GM12891 (cell line): ENCODE results near the gene ETFB.

Source experiments
- DNase-seq: peaks from one replicate; pipeline ENCODE4 v3.0.0; 2011; ENCODE audit warnings: low spot score; ENCODE audit not compliant: insufficient read length
- FAIRE-seq: peaks from 2 replicates; lab custom pipeline; 2011; peaks lifted over from hg19 to GRCh38; lab: Jason Lieb, UNC
- PAX5 ChIP-seq: IDR thresholded peaks from 2 replicates; pipeline ENCODE4 v1.6.1; 2011; ENCODE audit warnings: low read length, moderate library complexity, mild to moderate bottlenecking; ENCODE audit not compliant: insufficient read depth, severe bottlenecking
- POLR2A ChIP-seq: IDR thresholded peaks from 2 replicates; pipeline ENCODE4 v1.6.1; 2011; ENCODE audit warnings: low read depth, low read length, control low read depth
- POLR2AphosphoS5 ChIP-seq: IDR thresholded peaks from 2 replicates; pipeline ENCODE4 v1.6.1; 2011; ENCODE audit warnings: low read depth, low read length, control low read depth
- POU2F2 ChIP-seq: IDR thresholded peaks from 2 replicates; pipeline ENCODE4 v1.6.1; 2011; ENCODE audit warnings: low read depth, mild to moderate bottlenecking, control low read depth, low read length, moderate library complexity
- SPI1 ChIP-seq: IDR thresholded peaks from 2 replicates; pipeline ENCODE4 v1.6.1; 2011; ENCODE audit warnings: low read depth, low read length, control low read depth
- TAF1 ChIP-seq: IDR thresholded peaks from 2 replicates; pipeline ENCODE4 v1.6.1; 2011; ENCODE audit warnings: low read depth, low read length, control low read depth

Gene ETFB

DNA sequence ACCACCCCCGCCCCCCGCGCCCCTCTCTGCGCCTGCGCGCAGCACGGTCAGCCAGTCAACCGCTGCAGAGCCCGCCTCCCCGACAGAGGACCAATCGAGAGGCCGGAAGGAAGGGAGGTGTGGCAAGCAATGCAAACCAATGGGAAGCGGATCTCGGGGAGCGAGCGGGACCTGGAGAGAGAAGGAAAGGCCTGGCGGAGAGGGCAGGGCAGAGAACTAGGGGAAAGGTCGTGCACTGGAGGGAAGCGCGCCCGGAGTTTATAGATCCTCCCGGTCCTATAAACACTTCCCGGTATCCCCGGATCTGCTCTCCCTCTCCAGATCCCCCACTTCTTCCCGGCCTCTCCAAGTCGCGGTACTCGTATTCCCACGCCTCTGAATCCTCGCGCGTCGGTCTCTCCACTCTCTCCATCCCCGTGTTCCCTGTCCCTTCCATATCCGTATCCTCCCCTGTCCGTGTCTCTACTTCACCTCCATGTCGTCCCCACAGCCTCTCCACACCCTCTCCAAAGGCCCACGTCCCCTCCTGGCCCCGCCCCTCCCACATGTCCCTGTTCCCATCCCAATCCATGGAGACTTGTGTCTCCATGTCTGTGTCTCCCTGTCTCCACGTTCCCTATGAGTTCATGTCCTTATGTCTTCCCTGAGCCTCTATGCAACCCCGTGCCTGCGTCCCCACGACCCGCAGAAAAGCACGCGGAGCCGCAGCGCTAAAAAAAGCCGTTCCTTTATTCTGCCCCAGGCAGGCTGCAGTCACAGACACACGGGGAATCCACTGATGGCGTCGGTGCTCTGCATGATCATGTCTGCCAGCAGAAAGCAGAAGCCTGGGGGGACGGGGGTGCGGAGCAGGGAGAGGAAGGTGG lies 434 bp upstream of the ETFB start:
- FAIRE-seq (peak; percentile 85), DNase-seq (peak; percentile 96)
- no peak for TF ChIP-seq PAX5
- peak; percentile 57; the same call in 1 of the 2 replicates for TF ChIP-seq TAF1
- peak; percentile 66; the same call in 1 of the 2 replicates for TF ChIP-seq POU2F2
- TF ChIP-seq SPI1 = peak; percentile 10; the same call in 1 of the 2 replicates
- peak; percentile 80 for TF ChIP-seq POLR2A
- TF ChIP-seq POLR2AphosphoS5 = peak; percentile 64

DNA sequence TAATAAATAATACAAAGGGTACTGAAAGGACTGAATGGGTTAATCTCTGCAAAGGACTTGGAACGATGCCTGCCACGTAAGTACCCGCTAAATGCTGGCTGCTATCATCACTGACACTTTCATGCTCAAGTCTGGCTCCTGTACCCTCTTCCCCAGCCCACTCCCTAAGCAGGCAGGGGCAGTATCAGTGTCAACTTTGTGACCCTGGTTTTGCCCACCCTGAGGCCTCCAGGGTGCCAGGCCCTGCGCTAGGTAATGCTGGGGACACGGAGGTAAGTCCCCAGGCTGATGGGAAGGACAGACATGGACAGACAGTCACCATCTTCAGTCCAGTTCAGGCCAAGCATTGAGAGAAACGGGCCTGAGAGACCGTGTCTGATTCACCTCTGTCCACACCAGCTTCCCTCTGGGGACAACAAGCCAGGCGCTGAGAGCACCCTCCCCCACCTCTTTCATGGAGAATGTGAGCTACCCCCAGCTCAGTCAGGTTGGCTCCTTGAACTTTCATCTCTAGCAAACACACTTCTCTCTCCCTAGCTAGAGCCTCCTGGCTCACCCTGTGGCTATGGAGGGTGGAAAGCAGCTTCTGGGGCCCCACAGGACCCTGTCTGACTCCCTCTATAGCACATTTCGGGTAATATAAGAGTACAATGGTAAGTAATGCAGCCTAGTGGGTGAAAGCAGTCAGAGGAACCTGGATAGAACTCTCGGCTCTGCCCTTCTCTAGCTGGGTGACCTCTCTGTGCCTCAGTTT lies 800 bp downstream of the ETFB start:
- FAIRE-seq (peak; percentile 23), DNase-seq (no peak)
- TF ChIP-seq SPI1 (no peak), TAF1 (no peak), PAX5 (no peak), POU2F2 (no peak)

DNA sequence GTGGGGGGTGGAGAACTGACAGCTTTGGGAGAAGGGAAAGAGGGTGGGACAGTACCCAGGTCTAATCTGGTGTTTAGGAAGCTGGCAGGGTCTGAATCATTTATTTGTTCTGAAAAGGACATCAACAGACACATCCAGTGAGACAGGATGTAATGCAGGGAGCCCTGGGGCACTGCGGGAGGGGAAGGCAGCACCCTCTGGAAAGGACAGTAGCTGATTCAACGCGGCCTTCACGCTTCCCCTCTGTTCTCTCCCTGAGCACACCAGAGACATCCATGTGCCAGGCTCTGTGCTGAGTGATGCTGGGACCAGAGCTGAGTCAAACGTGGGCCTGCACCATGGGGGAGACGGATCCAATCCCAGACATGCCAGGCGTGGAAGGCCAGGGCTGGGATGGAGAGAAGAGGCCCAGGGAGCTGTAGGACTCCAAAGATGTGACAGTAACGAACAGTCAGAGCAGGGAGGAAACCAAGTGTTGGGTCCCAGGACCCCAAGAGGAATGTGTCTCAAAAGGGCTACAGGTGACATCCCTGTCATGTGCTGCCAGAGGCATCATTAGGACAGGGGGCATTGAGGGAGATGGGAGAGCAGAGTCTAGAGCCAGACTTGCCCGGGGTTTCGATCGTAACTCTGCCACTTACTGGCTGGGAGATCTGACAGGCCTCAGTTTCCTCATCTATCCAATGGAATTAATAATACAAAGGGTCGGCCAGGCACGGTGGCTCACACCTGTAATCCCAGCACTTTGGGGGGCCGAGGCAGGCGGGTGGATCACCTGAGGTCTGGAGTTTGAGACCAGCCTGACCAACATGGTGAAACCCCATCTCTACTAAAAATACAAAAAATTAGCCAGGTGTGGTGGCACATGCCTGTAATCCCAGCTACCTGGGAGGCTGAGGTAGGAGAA lies 1.7 kb downstream of the ETFB start:
- DNase-seq (no peak), FAIRE-seq (no peak)
- TF ChIP-seq POLR2AphosphoS5 = no peak
- no peak for TF ChIP-seq POLR2A

DNA sequence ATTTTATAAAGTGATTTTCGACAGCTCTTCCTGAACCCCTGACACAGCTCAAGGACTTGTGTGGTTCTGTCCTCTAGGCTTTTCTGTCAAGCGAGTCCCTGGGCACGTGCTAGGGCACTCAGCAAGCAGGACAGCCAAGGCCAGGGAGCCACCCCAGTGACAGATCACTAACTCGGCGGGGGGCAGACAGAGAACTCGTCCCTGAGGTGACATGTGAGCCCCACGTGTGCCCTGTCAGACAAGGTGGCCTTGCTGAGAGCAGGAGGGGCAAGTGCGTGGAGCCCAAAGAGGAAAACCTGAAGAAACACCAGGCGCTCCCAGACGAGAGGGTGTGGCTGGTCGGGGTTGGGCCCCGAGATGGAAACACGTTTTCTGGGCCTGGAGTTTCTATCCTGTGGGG lies 4.9 kb downstream of the ETFB start:
- DNase-seq = no peak
- TF ChIP-seq SPI1 (no peak), POU2F2 (no peak), POLR2AphosphoS5 (no peak), POLR2A (no peak), PAX5 (no peak), TAF1 (no peak)
- FAIRE-seq = no peak

DNA sequence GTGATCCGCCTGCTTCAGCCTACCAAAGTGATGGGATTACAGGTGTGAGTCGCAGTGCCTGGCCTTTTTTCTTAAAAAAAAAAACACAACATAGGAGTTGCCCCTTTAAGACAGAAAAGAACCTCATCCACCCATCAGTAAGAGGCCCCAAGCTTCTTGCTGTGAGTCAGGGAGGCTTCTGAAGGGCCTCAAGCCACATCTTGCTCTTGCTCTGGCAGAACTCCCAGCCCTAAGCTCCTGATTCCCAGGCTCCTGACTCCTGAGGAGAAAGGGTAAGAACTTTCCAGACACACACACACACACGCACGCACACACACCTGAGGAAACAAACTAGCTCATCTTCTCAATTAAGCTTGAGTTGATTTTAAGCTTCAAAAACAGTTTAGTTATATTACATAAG lies 6.9 kb downstream of the ETFB start:
- TF ChIP-seq POLR2A (no peak), TAF1 (no peak), PAX5 (no peak), POU2F2 (no peak), POLR2AphosphoS5 (no peak), SPI1 (no peak)
- DNase-seq (no peak), FAIRE-seq (no peak)

DNA sequence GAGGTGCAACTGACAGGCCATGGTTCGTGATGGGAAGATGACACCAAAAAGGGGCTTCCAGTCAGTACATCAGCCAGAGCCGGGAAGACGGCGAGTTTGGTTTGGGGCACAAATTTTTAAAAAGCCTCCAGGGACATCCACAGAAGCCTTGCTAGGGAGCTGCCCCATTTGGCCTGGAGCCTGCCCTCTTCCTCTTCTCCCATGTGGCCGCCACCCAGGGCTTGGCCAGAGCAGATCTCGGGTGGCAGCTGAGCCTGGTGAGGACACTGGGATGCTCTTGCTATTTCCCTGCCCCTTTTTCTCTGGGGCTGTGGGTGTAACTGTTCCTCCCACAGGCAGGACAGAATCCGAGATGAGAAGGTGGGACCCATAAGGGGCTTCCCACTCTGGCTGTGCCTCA lies 8.2 kb downstream of the ETFB start:
- TF ChIP-seq POLR2AphosphoS5 = no peak
- no peak for TF ChIP-seq TAF1
- TF ChIP-seq POU2F2 = no peak
- no peak for TF ChIP-seq PAX5
- TF ChIP-seq POLR2A = no peak
- TF ChIP-seq SPI1 = no peak
- FAIRE-seq = no peak
- DNase-seq = no peak

DNA sequence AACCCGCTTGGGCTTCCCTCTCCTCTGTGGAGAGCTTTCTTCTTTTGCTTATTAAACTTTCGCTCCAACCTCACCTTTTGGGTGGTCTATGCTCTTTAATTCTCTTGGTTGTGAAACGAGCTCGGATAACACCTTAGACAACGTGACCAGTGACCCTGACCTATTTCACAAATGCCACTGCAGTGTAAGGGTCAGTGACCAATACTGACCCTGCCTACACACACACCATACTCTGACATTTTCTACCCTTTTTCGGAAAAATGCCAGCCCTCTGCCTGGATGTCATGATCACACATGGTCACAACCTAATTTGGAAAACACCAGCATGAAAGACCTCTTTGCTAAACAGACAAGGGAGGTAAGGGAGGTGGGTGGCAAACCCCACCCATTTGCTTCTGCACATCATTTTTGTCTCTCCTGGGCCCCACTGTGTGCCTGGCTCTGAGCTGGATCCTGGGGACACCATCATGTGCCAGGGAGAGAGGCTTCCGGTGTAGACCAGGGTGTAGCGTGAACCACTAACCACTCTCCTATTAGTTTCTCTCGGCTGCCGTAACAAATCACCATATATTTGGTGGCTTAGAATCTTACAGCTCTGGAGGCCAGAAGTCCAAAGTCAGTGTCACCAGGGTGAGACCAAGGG lies 9.9 kb downstream of the ETFB start:
- no peak for FAIRE-seq
- no peak for TF ChIP-seq TAF1
- TF ChIP-seq SPI1 = no peak
- TF ChIP-seq POLR2A = no peak
- TF ChIP-seq POU2F2 = no peak
- no peak for TF ChIP-seq PAX5
- TF ChIP-seq POLR2AphosphoS5 = no peak

DNA sequence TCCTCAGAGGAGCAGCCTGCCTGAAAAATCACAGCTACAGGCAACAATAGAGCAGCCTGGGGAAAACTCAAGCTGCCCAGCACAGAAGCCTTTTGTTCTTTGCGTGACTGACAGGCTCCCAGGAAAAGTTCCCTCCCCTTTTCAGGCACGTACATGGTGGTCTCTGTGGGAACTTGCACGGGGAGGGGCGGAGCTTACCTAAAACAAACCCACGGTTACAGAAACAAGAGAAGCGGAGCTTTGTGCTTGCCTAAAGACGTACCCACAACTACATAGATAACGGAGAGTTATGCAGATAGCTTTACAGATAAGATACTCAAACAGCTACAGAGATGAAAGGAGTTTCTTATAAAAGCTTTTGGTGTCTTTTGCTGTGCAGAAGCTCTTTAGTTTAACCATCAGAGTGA lies 11.4 kb downstream of the ETFB start:
- no peak for DNase-seq
- no peak for TF ChIP-seq POLR2AphosphoS5
- no peak for TF ChIP-seq PAX5
- no peak for TF ChIP-seq POU2F2
- TF ChIP-seq TAF1 = no peak
- no peak for TF ChIP-seq SPI1
- TF ChIP-seq POLR2A = no peak
- no peak for FAIRE-seq

More for the DNA sequence above, 9.9 kb downstream of the ETFB start:
- no peak for DNase-seq

DNA sequence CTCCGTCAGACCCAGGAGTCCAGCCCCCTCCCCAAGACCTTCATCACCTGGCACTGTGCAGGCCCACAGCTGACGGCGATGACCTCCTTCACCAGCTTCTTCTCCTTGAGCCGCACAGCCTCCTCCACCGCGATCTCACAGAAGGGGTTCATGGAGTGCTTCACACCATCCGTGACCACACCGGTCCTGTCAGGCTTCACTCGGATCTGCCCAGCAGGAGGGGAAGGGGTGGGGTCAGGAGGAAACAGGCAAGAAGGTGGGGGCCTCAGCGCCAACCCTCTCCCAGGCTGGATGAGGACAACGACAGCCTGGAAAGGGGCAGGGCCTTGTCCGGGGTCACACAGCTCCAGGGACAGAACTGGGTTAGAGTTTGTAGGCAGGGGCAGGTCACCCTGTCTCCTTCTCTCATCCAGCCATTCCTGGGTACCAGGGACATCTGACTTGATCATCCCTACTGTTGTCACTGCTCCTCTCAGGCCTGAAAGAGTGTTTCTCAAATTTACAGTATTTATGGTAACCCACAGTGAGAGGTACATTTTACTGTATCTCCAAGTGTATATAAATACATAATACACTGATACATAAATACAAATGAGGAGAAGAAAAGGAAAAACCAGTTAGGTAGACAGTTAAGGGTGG lies 12.0 kb downstream of the ETFB start:
- FAIRE-seq = no peak
- no peak for TF ChIP-seq TAF1
- TF ChIP-seq POLR2A = no peak
- no peak for TF ChIP-seq POLR2AphosphoS5
- TF ChIP-seq PAX5 = no peak
- TF ChIP-seq POU2F2 = no peak
- no peak for TF ChIP-seq SPI1

More for the DNA sequence above, 12.0 kb downstream of the ETFB start:
- no peak for DNase-seq
